ENCODE measurements around the gene KIF17.

The KIF17 gene

GRCh38 chr1:20726932-20727745, 9.3 kb upstream of the KIF17 start:
- no peaks in the 10 kb centered on the region for H3K9me3 ChIP-seq
- peaks cover 4 to 12% of the 10 kb centered on the region in 2 experiments for H3K4me1 ChIP-seq (ENCODE audit: control insufficient read depth in 1 of 2, insufficient read depth in 1 of 2, low read depth in 1 of 2, low read length in 1 of 2)
- no peak overlapping the region for H3K27ac ChIP-seq
- peaks cover 64% of the 10 kb centered on the region for H3K27me3 ChIP-seq
- no peak for TF ChIP-seq CTCF (IDR thresholded peaks at IDR 0.05)
- no peak overlapping the region for H3K4me3 ChIP-seq (ENCODE audit: low read depth in 1 of 2, low read length in 1 of 2)
- H3K36me3 ChIP-seq, result no peaks in the 10 kb centered on the region

- no peaks in the 10 kb centered on the region for H3K36me3 ChIP-seq
- H3K4me1 ChIP-seq (ENCODE audit: control insufficient read depth in 1 of 2, insufficient read depth in 1 of 2, low read depth in 1 of 2, low read length in 1 of 2), result peaks cover 3% of the 10 kb centered on the region in 2 experiments
- TF ChIP-seq CTCF (IDR thresholded peaks at IDR 0.05), result no peak
- peaks cover 63% of the 10 kb centered on the region for H3K27me3 ChIP-seq
- no peak overlapping the region for H3K4me3 ChIP-seq (ENCODE audit: low read depth in 1 of 2, low read length in 1 of 2)
- no peak overlapping the region for H3K27ac ChIP-seq
- no peaks in the 10 kb centered on the region for H3K9me3 ChIP-seq
These were observed 8.5 kb upstream of the KIF17 start for GRCh38 chr1:20726118-20726911.

GRCh38 chr1:20725189-20726117, 7.6 kb upstream of the KIF17 start:
- Histone ChIP-seq H3K27ac (no peak overlapping the region), H3K9me3 (no peaks in the 10 kb centered on the region), H3K36me3 (no peaks in the 10 kb centered on the region), H3K27me3 (peaks cover 63% of the 10 kb centered on the region), H3K4me3 (ENCODE audit: low read depth in 1 of 2, low read length in 1 of 2) (no peak overlapping the region), H3K4me1 (ENCODE audit: control insufficient read depth in 1 of 2, insufficient read depth in 1 of 2, low read depth in 1 of 2, low read length in 1 of 2) (peaks cover 0 to 3% of the 10 kb centered on the region in 2 experiments)
- no peak for TF ChIP-seq CTCF (IDR thresholded peaks at IDR 0.05)

GRCh38 chr1:20724364-20725188, 6.8 kb upstream of the KIF17 start:
- Histone ChIP-seq H3K27me3 (peaks cover 63% of the 10 kb centered on the region), H3K4me3 (ENCODE audit: low read depth in 1 of 2, low read length in 1 of 2) (no peak overlapping the region), H3K9me3 (no peaks in the 10 kb centered on the region), H3K4me1 (ENCODE audit: control insufficient read depth in 1 of 2, insufficient read depth in 1 of 2, low read depth in 1 of 2, low read length in 1 of 2) (peaks cover 0 to 3% of the 10 kb centered on the region in 2 experiments), H3K36me3 (no peaks in the 10 kb centered on the region), H3K27ac (no peak overlapping the region)
- TF ChIP-seq CTCF (IDR thresholded peaks at IDR 0.05), result no peak

Measured in neutrophil (primary cell).